ENCODE measurements around the gene ADRA1B.

ADRA1B gene

DNA sequence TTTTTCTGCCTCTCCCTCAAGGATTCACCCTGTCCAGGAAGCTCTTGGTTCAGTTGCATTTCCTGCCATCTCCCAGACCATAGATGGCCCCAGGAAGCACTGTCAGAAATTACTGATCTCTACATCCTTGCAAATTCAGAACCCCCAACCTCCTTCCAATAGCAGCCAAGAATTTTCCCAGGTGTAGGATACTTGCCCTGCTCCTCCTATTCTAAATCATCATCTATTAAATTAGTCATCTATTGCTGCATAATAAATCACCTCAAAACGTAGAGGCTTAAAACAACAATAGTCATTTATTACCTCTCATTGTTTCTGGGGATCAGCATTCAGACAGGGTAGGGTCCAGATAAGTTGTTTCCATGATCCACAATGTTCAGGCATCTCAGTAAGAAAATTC, 26.1 kb upstream of the ADRA1B start:
- no peak for DNase-seq (ENCODE audit: low read depth)
- no peak overlapping the region for H3K4me3 ChIP-seq (ENCODE audit: low read depth, low read length)
- TF ChIP-seq CTCF (IDR thresholded peaks at IDR 0.05; ENCODE audit: insufficient read depth, low read depth, low read length, missing control alignments), result no peak

- TF ChIP-seq CTCF (IDR thresholded peaks at IDR 0.05; ENCODE audit: insufficient read depth, low read depth, low read length, missing control alignments), result no peak
- no peak for DNase-seq (ENCODE audit: low read depth)
- H3K4me3 ChIP-seq (ENCODE audit: low read depth, low read length), result no peak overlapping the region
These were observed 24.9 kb upstream of the ADRA1B start for GRCh38 chr5:159891371-159891770.

DNA sequence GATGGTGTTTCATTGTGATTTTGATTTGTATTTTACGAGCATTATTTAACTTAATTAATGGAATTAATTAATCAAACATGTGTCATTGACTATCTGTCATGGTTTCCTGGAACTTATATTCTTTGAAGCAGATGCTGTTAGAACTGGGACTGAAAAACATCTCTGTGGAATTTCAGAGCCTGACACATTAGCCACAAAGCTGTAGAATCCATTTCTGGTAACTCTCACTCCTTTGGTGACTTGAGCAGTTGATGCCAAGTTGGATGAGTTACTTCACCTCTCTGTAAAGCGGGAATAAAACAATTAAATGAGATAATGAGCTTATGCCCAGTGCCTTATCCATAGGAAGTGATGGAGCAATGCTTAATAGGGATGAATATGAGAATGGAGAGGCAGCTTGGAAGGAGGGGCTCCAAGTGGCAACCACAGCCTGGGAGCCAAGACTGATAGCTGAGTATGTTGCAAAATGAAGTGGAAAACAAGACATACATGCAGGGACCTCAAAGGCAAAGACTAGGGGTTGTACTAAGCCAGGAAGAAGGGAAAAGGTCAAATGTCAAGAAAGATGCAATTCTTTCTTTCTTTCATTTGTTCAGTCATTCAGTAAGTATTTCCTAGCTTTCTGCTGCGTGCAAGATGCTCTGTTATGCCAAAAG, 23.1 kb upstream of the ADRA1B start:
- no peak overlapping the region for H3K4me3 ChIP-seq (ENCODE audit: low read depth, low read length)
- DNase-seq (ENCODE audit: low read depth), result no peak
- TF ChIP-seq CTCF (IDR thresholded peaks at IDR 0.05; ENCODE audit: insufficient read depth, low read depth, low read length, missing control alignments), result no peak

- DNase-seq (ENCODE audit: low read depth), result no peak
- no peak for TF ChIP-seq CTCF (IDR thresholded peaks at IDR 0.05; ENCODE audit: insufficient read depth, low read depth, low read length, missing control alignments)
- H3K4me3 ChIP-seq (ENCODE audit: low read depth, low read length), result no peak overlapping the region
These were observed 22.0 kb upstream of the ADRA1B start for GRCh38 chr5:159894149-159894720.

DNA sequence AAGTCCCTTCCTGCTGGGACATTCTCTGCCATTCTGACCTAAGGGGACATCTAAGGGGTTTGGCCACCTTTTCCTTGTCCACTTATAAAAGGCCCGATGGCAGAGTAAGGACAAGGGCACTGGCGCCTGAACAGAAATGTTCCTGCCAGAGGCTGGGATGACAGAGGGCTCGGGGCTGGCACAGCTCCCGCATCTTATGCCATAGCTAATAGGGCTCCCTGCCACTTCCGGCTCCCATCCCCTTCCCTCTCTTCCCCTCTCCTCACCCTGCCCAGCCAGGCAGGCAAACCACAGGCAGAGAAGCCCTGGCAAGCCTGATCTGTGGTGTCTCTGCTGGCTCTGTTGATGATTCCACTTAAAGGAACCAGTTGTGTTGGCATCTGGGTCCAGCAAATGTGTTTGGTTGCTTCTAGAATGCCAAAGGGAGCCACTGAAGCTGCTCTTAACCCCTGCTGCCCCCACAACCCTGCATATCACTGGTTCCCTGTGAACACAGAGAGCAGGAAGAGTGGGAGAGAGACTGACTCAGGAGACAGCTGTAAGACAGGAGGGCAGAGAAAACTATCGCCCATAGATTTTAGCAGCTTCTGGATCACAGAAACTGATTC, 18.4 kb upstream of the ADRA1B start:
- no peak overlapping the region for H3K4me3 ChIP-seq (ENCODE audit: low read depth, low read length)
- no peak for TF ChIP-seq CTCF (IDR thresholded peaks at IDR 0.05; ENCODE audit: insufficient read depth, low read depth, low read length, missing control alignments)
- DNase-seq (ENCODE audit: low read depth), result no peak

- no peak overlapping the region for H3K4me3 ChIP-seq (ENCODE audit: low read depth, low read length)
- TF ChIP-seq CTCF (IDR thresholded peaks at IDR 0.05; ENCODE audit: insufficient read depth, low read depth, low read length, missing control alignments), result no peak
- no peak for DNase-seq (ENCODE audit: low read depth)
These were observed 16.9 kb upstream of the ADRA1B start for GRCh38 chr5:159899067-159900049.

All from GM12865 (cell line).